KMS-11 (cell line): ENCODE results near the gene RBMS2.

Experiments used
- H2AFZ ChIP-seq: fragments of 200-600 bp; sonication (generic); 2 replicates; pipeline ENCODE4 v1.6.1; 2016; ENCODE audit warnings: antibody characterized with exemption, mixed run types, low read depth
- H3K27ac ChIP-seq: fragments of 200-600 bp; sonication (generic); 2 replicates; pipeline ENCODE4 v1.6.1; 2016; ENCODE audit warnings: mild to moderate bottlenecking, mixed run types
- H3K27me3 ChIP-seq: fragments of 200-600 bp; sonication (generic); 2 replicates; pipeline ENCODE4 v1.6.1; 2017; ENCODE audit warnings: mild to moderate bottlenecking, low read depth, mixed run types, moderate library complexity; ENCODE audit not compliant: insufficient read depth
- H3K36me3 ChIP-seq: fragments of 200-600 bp; sonication (generic); 2 replicates; pipeline ENCODE4 v1.6.1; 2017; ENCODE audit warnings: mild to moderate bottlenecking, mixed run types; ENCODE audit not compliant: insufficient read depth
- H3K4me1 ChIP-seq: fragments of 200-600 bp; sonication (generic); 2 replicates; pipeline ENCODE4 v1.6.1; 2016; ENCODE audit warnings: mild to moderate bottlenecking, low read depth, mixed run types; ENCODE audit not compliant: poor library complexity, severe bottlenecking
- H3K4me2 ChIP-seq: fragments of 200-600 bp; sonication (generic); 2 replicates; pipeline ENCODE4 v1.7.0; 2016; ENCODE audit warnings: mild to moderate bottlenecking, mixed run types
- H3K4me3 ChIP-seq: fragments of 200-600 bp; sonication (generic); IDR thresholded peaks from 2 replicates; pipeline ENCODE4 v1.6.1; 2017; ENCODE audit warnings: low read depth, low read length, mixed read lengths; ENCODE audit not compliant: insufficient read depth
- H3K79me2 ChIP-seq: fragments of 200-600 bp; sonication (generic); 2 replicates; pipeline ENCODE4 v1.6.1; 2016; ENCODE audit warnings: low read depth, mixed run types; ENCODE audit not compliant: insufficient read depth
- H3K9ac ChIP-seq: fragments of 200-600 bp; sonication (generic); 2 replicates; pipeline ENCODE4 v1.6.1; 2016; ENCODE audit warnings: mild to moderate bottlenecking, mixed run types
- H4K20me1 ChIP-seq: fragments of 200-600 bp; sonication (generic); 2 replicates; pipeline ENCODE4 v1.6.1; 2016; ENCODE audit warnings: mild to moderate bottlenecking, mixed run types; ENCODE audit not compliant: insufficient read depth
- CTCF ChIP-seq: fragments of 200-600 bp; sonication (generic); conservative IDR thresholded peaks from 2 replicates; pipeline ENCODE4 v1.6.1; 2017; ENCODE audit warnings: low read depth, mild to moderate bottlenecking, antibody characterized with exemption, low read length, moderate library complexity, mixed read lengths

Gene RBMS2

GRCh38 chr12:56530390-56531055 lies 8.9 kb downstream of the RBMS2 start:
- H3K36me3 ChIP-seq: no peaks in the 10 kb centered on the region
- no peaks in the 10 kb centered on the region for H3K79me2 ChIP-seq
- H3K4me1 ChIP-seq: no peaks in the 10 kb centered on the region
- no peaks in the 10 kb centered on the region for H3K27me3 ChIP-seq
- H2AFZ ChIP-seq: no peak overlapping the region
- no peak overlapping the region for H3K4me2 ChIP-seq
- no peak overlapping the region for H3K4me3 ChIP-seq
- no peak overlapping the region for H3K9ac ChIP-seq
- TF ChIP-seq CTCF: no peak
- H3K27ac ChIP-seq: no peak overlapping the region
- H4K20me1 ChIP-seq: no peaks in the 10 kb centered on the region

- Histone ChIP-seq H3K79me2 (no peaks in the 10 kb centered on the region), H3K9ac (no peak overlapping the region), H3K36me3 (no peaks in the 10 kb centered on the region), H3K4me2 (peak overlapping the region; percentile 22; the same call in 1 of the 2 replicates), H3K4me1 (peaks cover 16% of the 10 kb centered on the region), H3K4me3 (no peak overlapping the region), H3K27me3 (no peaks in the 10 kb centered on the region), H2AFZ (no peak overlapping the region), H3K27ac (no peak overlapping the region), H4K20me1 (no peaks in the 10 kb centered on the region)
- no peak for TF ChIP-seq CTCF
Measured at GRCh38 chr12:56537546-56537945, 15.9 kb downstream of the RBMS2 start.

GRCh38 chr12:56541631-56542030 lies 20.0 kb downstream of the RBMS2 start:
- H3K4me2 ChIP-seq: no peak overlapping the region
- no peak for TF ChIP-seq CTCF
- H3K79me2 ChIP-seq: no peaks in the 10 kb centered on the region
- H4K20me1 ChIP-seq: no peaks in the 10 kb centered on the region
- peaks cover 11% of the 10 kb centered on the region for H3K4me1 ChIP-seq
- H3K9ac ChIP-seq: no peak overlapping the region
- H3K36me3 ChIP-seq: no peaks in the 10 kb centered on the region
- no peak overlapping the region for H3K4me3 ChIP-seq
- no peak overlapping the region for H2AFZ ChIP-seq
- H3K27ac ChIP-seq: no peak overlapping the region
- H3K27me3 ChIP-seq: no peaks in the 10 kb centered on the region

GRCh38 chr12:56542164-56542563 lies 20.5 kb downstream of the RBMS2 start:
- TF ChIP-seq CTCF: no peak
- no peaks in the 10 kb centered on the region for H3K36me3 ChIP-seq
- H3K79me2 ChIP-seq: no peaks in the 10 kb centered on the region
- no peak overlapping the region for H3K27ac ChIP-seq
- peaks cover 6% of the 10 kb centered on the region for H3K4me1 ChIP-seq
- no peaks in the 10 kb centered on the region for H4K20me1 ChIP-seq
- no peak overlapping the region for H3K4me3 ChIP-seq
- H3K9ac ChIP-seq: no peak overlapping the region
- no peaks in the 10 kb centered on the region for H3K27me3 ChIP-seq
- H2AFZ ChIP-seq: no peak overlapping the region
- no peak overlapping the region for H3K4me2 ChIP-seq
